BLaER1 (cell line): ENCODE data around the gene ITGB3.

Source experiments
- H3K27ac ChIP-seq: shearing (Covaris generic); formaldehyde crosslinking; 2 replicates; pipeline ENCODE4 v1.8.1; 2022
- H3K27me3 ChIP-seq: shearing (Covaris generic); formaldehyde crosslinking; 2 replicates; pipeline ENCODE4 v1.8.1; 2022
- H3K36me3 ChIP-seq: shearing (Covaris generic); formaldehyde crosslinking; 2 replicates; pipeline ENCODE4 v1.8.1; 2022
- H3K4me1 ChIP-seq: shearing (Covaris generic); formaldehyde crosslinking; 2 replicates; pipeline ENCODE4 v1.8.1; 2022
- H3K4me2 ChIP-seq: shearing (Covaris generic); formaldehyde crosslinking; 2 replicates; pipeline ENCODE4 v1.8.1; 2022
- H3K4me3 ChIP-seq: shearing (Covaris generic); formaldehyde crosslinking; 2 replicates; pipeline ENCODE4 v1.8.1; 2022
- H3K9ac ChIP-seq: shearing (Covaris generic); formaldehyde crosslinking; 2 replicates; pipeline ENCODE4 v1.8.1; 2022
- H3K9me3 ChIP-seq: shearing (Covaris generic); formaldehyde crosslinking; 2 replicates; pipeline ENCODE4 v1.8.1; 2022
- H4K20me1 ChIP-seq: shearing (Covaris generic); formaldehyde crosslinking; 2 replicates; pipeline ENCODE4 v1.8.1; 2022
- Cebpa-rat ChIP-seq: shearing (Covaris generic); IDR thresholded peaks from 2 replicates; pipeline ENCODE4 v1.8.1; 2022

The ITGB3 gene

GRCh38 chr17:47338026-47338425 lies 84.4 kb downstream of the ITGB3 start:
- TF ChIP-seq Cebpa-rat, result no peak
- Histone ChIP-seq H4K20me1 (no peaks in the 10 kb centered on the region), H3K9me3 (peaks cover 7% of the 10 kb centered on the region; the same call in 1 of the 2 replicates), H3K4me1 (peaks cover 18% of the 10 kb centered on the region), H3K27me3 (no peaks in the 10 kb centered on the region), H3K36me3 (peaks cover 7% of the 10 kb centered on the region; the same call in 1 of the 2 replicates), H3K9ac (no peak overlapping the region), H3K4me2 (no peak overlapping the region), H3K27ac (no peak overlapping the region), H3K4me3 (no peak overlapping the region)

GRCh38 chr17:47352848-47353247 lies 99.2 kb downstream of the ITGB3 start:
- Histone ChIP-seq H3K27me3 (no peaks in the 10 kb centered on the region), H3K36me3 (peaks cover 12% of the 10 kb centered on the region), H3K4me3 (no peak overlapping the region), H4K20me1 (no peaks in the 10 kb centered on the region), H3K9ac (no peak overlapping the region), H3K27ac (no peak overlapping the region), H3K9me3 (peaks cover 32% of the 10 kb centered on the region), H3K4me2 (no peak overlapping the region), H3K4me1 (no peaks in the 10 kb centered on the region)
- TF ChIP-seq Cebpa-rat, result no peak

- Histone ChIP-seq H3K4me1 (peaks cover 29% of the 10 kb centered on the region), H3K9ac (no peak overlapping the region), H3K27me3 (no peaks in the 10 kb centered on the region), H3K9me3 (peaks cover 40% of the 10 kb centered on the region), H3K36me3 (peaks cover 17% of the 10 kb centered on the region), H4K20me1 (no peaks in the 10 kb centered on the region), H3K4me3 (no peak overlapping the region), H3K4me2 (no peak overlapping the region), H3K27ac (no peak overlapping the region)
- no peak for TF ChIP-seq Cebpa-rat
Observed at GRCh38 chr17:47358652-47359051, 105.0 kb downstream of the ITGB3 start.
